Measurements from ENCODE around the gene ANKLE2.

GRCh38 chr12:132723015-132723763 lies 38.4 kb downstream of the ANKLE2 start:
- TF ChIP-seq KDM5A (IDR thresholded peaks at IDR 0.05) (no peak), EHMT2 (IDR thresholded peaks at IDR 0.05; ENCODE audit: low read depth) (no peak), POLR2A (IDR thresholded peaks at IDR 0.05; ENCODE audit: low read length) (no peak), HES2 (IDR thresholded peaks at IDR 0.05) (no peak), KDM1A (IDR thresholded peaks at IDR 0.05; ENCODE audit: low read depth) (no peak), ZFP36 (IDR thresholded peaks at IDR 0.05; ENCODE audit: borderline replicate concordance, partially characterized antibody) (no peak), FOSL2 (IDR thresholded peaks at IDR 0.05) (no peak), FOSL2 (CRISPR knock-in tag; IDR thresholded peaks at IDR 0.05) (no peak), MAFK (IDR thresholded peaks at IDR 0.05; ENCODE audit: partially characterized antibody) (no peak)
- TF ChIP-seq, protein P1, sequence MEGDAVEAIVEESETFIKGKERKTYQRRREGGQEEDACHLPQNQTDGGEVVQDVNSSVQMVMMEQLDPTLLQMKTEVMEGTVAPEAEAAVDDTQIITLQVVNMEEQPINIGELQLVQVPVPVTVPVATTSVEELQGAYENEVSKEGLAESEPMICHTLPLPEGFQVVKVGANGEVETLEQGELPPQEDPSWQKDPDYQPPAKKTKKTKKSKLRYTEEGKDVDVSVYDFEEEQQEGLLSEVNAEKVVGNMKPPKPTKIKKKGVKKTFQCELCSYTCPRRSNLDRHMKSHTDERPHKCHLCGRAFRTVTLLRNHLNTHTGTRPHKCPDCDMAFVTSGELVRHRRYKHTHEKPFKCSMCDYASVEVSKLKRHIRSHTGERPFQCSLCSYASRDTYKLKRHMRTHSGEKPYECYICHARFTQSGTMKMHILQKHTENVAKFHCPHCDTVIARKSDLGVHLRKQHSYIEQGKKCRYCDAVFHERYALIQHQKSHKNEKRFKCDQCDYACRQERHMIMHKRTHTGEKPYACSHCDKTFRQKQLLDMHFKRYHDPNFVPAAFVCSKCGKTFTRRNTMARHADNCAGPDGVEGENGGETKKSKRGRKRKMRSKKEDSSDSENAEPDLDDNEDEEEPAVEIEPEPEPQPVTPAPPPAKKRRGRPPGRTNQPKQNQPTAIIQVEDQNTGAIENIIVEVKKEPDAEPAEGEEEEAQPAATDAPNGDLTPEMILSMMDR (IDR thresholded peaks at IDR 0.05), result no peak

Data from A549 (cell line).